Activated CD8-positive, alpha-beta memory T cell treated with anti-CD3 and anti-CD28 coated beads for 36 hours (primary cell): ENCODE measurements around the gene PEX5. TPM values are rescaled to one million over a fixed set of nuclear protein-coding genes. Genes with fewer than 3 reads are reported as not detected.

ENCODE experiments used
- CTCF ChIA-PET: fragments of 350-600 bp; sonication (Branson Sonifier 250); formaldehyde crosslinking; loops from one replicate; lab custom pipeline; 2021; ENCODE audit warnings: antibody characterized with exemption; lab: Charles Lee
- POLR2A ChIA-PET: fragments of 350-600 bp; sonication (Branson Sonifier 250); formaldehyde crosslinking; loops from one replicate; lab custom pipeline; 2021; ENCODE audit warnings: antibody characterized with exemption; lab: Charles Lee
- total RNA-seq, 2 experiments: library from RNA; stranded (reverse); gene quantifications; one replicate each; pipeline ENCODE4 v1.2.3, GENCODE V29; 2021

Gene PEX5
- total RNA-seq: 10 to 100 TPM; 36.9 to 37.5 TPM

- POLR2A ChIA-PET: interaction anchor here (0.6 to 1.0 kb wide), 2 partner anchors 25 to 451 kb away, joined by 4 to 8 read pairs; no protein-coding TSS in a partner anchor
- CTCF ChIA-PET: interaction anchor here (0.7 to 1.9 kb wide), 5 partner anchors 15 to 77 kb away, joined by 3 to 5 read pairs (median 4); no protein-coding TSS in a partner anchor
Observed at GRCh38 chr12:7189398-7190267, at the start of gene PEX5. TSS of gene PEX5 (plus strand) at chr12:7189686. CDS start at chr12:7190378, 692 bp downstream.

DNA sequence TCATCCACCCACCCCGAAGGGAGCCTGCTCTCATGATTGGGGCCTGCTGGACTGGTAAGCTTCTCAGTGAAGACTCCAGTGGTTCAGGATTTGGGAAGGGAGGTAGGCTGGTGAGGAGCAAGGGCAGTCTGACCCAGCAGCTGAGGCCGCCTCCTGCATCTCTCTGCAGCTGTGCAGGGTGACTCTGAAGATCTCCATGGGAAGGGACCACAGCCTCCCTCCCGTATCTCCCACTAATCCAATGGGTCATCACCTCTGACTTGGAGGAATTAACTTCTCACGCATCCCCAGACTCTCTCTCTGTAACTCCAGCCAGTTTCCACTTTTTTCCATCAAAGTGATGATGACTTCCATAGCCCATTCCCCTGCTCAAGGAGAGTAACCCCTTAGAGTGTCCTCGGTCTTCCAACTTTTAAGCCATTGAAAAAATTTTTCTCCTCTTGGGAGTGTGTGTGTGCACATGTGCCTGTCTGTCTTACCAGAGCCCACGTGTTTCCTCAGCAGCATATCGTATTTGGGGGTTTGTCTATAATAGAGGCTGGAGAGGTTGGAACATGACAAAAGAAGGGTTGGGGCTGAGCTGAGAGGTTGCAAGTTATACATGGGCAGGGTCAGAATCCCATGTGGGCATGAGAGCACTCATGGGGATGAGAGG lies 48.0 kb upstream of the PEX5 start:
- CTCF ChIA-PET: interaction anchor here (0.7 to 1.5 kb wide), 8 partner anchors 22 to 1895 kb away, joined by 3 to 5 read pairs (median 4); partner anchors contain the start of genes C1RL and PEX5
- POLR2A ChIA-PET: no interaction called here

DNA sequence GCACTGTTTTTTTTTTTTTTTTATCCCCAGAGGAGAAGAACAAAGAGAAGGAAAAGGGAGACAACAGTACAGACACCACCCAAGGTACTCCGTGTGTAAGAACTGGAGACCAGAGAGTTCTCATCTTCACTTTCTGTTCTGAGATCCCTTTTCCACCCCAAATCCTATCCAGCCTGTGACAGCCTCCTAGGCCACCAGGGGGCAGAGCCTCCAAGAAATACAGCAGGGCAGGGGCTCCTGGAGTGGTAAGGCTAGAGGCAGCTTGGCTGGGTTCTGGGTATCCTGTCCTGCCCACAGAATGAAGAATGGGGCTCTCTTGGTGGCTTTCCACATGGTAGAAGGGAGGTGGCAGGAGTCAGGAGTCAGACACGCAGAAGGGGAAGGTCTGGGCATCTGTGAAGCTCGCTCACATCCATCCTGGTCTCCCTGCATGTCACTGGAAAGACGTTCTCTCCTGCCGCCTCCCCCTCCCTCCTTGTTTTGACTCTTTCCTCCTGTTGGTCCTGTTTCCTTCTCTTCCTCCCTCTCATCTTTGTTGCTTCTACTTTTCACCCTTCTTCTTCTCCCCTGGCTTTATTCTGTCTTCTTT lies 47.3 kb upstream of the PEX5 start:
- ChIA-PET POLR2A (no interaction called here), CTCF (interaction anchor here (0.7 to 1.5 kb wide), 8 partner anchors 21 to 1895 kb away, joined by 3 to 5 read pairs (median 3); partner anchors contain the start of genes C1RL and PEX5)

- ChIA-PET CTCF (interaction anchor here (0.7 to 1.3 kb wide), 4 partner anchors 28 to 452 kb away, joined by 3 to 4 read pairs (median 3); partner anchors contain the start of genes C1RL and PEX5), POLR2A (no interaction called here)
Observed at GRCh38 chr12:7142809-7143465, 46.5 kb upstream of the PEX5 start.

- ChIA-PET CTCF (interaction anchor here (0.6 to 1.4 kb wide), 6 partner anchors 10 to 659 kb away, joined by 3 to 5 read pairs (median 3); no protein-coding TSS in a partner anchor), POLR2A (interaction anchor here (0.5 kb wide), 1 partner anchor 26 kb away, joined by 3 read pairs; no protein-coding TSS in a partner anchor)
Observed at GRCh38 chr12:7143564-7143963, 45.9 kb upstream of the PEX5 start.

DNA sequence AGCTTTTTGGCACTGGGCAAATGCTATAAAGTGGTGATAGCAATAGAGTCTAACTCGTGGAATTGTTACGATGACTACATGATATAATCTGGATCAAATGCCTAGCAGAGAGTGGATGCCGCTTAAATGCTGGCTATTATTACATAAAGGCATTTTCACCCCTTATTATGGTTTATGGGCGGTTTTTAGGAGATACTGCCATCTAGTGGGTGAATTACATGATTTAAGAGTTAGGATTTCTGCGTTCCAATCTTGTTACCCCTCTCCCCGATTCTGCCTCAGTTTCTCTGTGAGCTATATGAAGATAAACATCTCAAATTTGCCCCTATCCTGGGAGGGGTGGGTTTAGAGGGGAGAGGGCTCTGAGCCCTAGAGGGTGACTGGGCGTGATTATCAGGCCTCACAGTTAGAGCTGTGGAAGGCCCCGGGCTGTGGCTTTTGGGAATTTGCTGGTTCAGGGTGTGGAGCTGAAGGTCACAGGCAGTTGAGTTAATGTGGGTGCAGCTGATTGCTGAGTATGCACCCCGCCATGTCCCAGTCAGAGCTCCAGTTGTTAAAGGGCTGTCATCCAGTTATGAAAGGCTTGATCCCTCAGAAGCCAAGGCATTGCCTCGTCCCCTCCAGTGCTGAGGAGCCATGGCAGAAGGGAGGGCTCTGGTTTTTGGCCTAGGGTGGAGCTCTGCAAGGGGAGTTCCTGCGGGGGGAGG lies 44.9 kb upstream of the PEX5 start:
- POLR2A ChIA-PET: interaction anchor here (0.5 kb wide), 1 partner anchor 25 kb away, joined by 3 read pairs; no protein-coding TSS in a partner anchor
- CTCF ChIA-PET: interaction anchor here (0.6 to 1.5 kb wide), 12 partner anchors 9 to 493 kb away, joined by 3 to 5 read pairs (median 3); no protein-coding TSS in a partner anchor

- CTCF ChIA-PET: interaction anchor here (0.8 to 1.5 kb wide), 4 partner anchors 10 to 315 kb away, joined by 3 to 5 read pairs (median 3); no protein-coding TSS in a partner anchor
- POLR2A ChIA-PET: no interaction called here
Observed at GRCh38 chr12:7145671-7146070, 43.8 kb upstream of the PEX5 start.

GRCh38 chr12:7146228-7146627 lies 43.3 kb upstream of the PEX5 start:
- ChIA-PET POLR2A (no interaction called here), CTCF (interaction anchor here (0.6 to 1.5 kb wide), 2 partner anchors 9 to 314 kb away, joined by 3 read pairs; no protein-coding TSS in a partner anchor)

DNA sequence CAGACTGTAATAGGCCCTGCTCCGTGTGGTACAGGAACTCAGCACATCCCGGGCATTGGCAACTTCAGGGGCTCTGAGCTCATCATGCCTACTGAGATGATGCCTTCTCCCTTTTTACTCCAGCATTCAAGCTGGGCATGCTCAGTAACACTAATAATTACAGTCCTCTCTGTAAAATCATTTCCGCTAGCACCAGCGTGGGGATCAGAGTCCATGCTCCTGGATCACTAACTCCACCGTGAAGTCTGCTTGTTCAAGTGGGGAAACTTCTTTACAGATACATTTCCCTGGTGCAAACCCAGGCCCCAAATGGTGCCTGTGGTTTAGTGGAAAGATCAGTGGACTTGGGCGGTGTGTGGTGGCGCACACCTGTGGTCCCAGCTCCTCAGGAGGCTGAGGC lies 42.6 kb upstream of the PEX5 start:
- ChIA-PET POLR2A (no interaction called here), CTCF (interaction anchor here (0.6 kb wide), 1 partner anchor 10 kb away, joined by 3 read pairs; no protein-coding TSS in a partner anchor)

DNA sequence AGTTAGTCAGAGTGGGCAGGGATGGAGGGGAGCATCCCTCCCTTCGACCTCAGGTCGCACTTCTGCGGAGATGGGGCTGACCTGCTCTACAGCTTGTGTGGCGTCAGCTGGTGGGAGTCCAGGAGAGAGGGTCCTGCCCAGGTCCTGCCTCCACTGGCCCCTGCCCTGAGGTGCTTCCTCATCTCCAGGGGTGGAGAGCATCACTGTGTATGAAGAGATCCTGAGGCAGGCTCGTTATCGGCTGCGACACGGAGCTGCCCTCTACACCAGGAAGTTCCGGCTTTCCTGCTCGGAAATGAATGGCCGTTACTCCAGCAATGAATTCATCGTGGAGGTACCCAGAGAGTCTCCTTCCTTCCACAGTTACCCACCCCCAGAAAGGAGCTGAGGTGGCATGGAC lies 39.1 kb upstream of the PEX5 start:
- ChIA-PET POLR2A (no interaction called here), CTCF (interaction anchor here (1.5 kb wide), 1 partner anchor 124 kb away, joined by 3 read pairs; no protein-coding TSS in a partner anchor)

- CTCF ChIA-PET: interaction anchor here (1.5 kb wide), 1 partner anchor 124 kb away, joined by 3 read pairs; no protein-coding TSS in a partner anchor
Observed at GRCh38 chr12:7150841-7151240, 38.6 kb upstream of the PEX5 start.

GRCh38 chr12:7151532-7151931 lies 38.0 kb upstream of the PEX5 start:
- POLR2A ChIA-PET: no interaction called here
- CTCF ChIA-PET: interaction anchor here (1.5 kb wide), 1 partner anchor 125 kb away, joined by 3 read pairs; no protein-coding TSS in a partner anchor

More at GRCh38 chr12:7150841-7151240, 38.6 kb upstream of the PEX5 start:
- POLR2A ChIA-PET: no interaction called here

DNA sequence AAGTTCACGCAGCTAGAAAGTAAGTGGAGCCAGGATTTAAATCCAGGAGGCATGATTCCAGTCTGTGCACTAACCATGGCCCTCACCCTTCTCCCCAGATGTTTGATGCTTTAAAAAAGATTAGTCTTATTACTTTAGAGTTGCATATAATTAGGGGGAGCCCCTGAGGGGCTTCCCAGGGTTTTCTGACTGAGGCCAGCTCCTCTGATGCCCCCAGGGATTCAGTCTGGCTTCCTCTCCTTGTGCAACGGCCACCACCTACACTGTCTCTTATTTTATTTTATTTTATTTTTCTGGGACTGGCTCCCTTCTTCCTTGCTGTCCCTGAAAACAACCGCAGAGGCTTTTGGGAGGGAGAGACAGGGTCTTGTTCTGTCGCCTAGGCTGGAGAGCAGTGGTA lies 36.7 kb upstream of the PEX5 start:
- POLR2A ChIA-PET: no interaction called here
- CTCF ChIA-PET: no interaction called here

GRCh38 chr12:7154042-7154441 lies 35.4 kb upstream of the PEX5 start:
- ChIA-PET CTCF (interaction anchor here (1.3 kb wide), 1 partner anchor 10 kb away, joined by 5 read pairs; no protein-coding TSS in a partner anchor), POLR2A (no interaction called here)

- ChIA-PET CTCF (no interaction called here), POLR2A (no interaction called here)
Observed at GRCh38 chr12:7154901-7155470, 34.5 kb upstream of the PEX5 start.

- ChIA-PET CTCF (no interaction called here), POLR2A (no interaction called here)
Observed at GRCh38 chr12:7155471-7156034, 33.9 kb upstream of the PEX5 start.
